Mucosa of stomach (tissue), 1 donor: ENCODE results near the gene PNPLA8.

Source experiments
- H3K27me3 ChIP-seq: one replicate; pipeline ENCODE4 v1.7.0; 2013; ENCODE audit warnings: mild to moderate bottlenecking, low read length; ENCODE audit not compliant: control insufficient read depth, insufficient read depth
- H3K36me3 ChIP-seq: one replicate; pipeline ENCODE4 v1.7.0; 2013; ENCODE audit warnings: low read length; ENCODE audit not compliant: control insufficient read depth, insufficient read depth
- H3K4me1 ChIP-seq: one replicate; pipeline ENCODE4 v1.7.0; 2013; ENCODE audit warnings: mild to moderate bottlenecking, low read length; ENCODE audit not compliant: control insufficient read depth, insufficient read depth
- H3K4me3 ChIP-seq: one replicate; pipeline ENCODE4 v1.7.0; 2013; ENCODE audit warnings: low read length
- H3K9ac ChIP-seq: one replicate; pipeline ENCODE4 v1.7.0; 2013; ENCODE audit warnings: mild to moderate bottlenecking, low read length, moderate library complexity
- H3K9me3 ChIP-seq: one replicate; pipeline ENCODE4 v1.7.0; 2013; ENCODE audit warnings: mild to moderate bottlenecking, low read length, moderate library complexity; ENCODE audit not compliant: control insufficient read depth
- donor health status: Pancreatic carcinoma.

The PNPLA8 gene

DNA sequence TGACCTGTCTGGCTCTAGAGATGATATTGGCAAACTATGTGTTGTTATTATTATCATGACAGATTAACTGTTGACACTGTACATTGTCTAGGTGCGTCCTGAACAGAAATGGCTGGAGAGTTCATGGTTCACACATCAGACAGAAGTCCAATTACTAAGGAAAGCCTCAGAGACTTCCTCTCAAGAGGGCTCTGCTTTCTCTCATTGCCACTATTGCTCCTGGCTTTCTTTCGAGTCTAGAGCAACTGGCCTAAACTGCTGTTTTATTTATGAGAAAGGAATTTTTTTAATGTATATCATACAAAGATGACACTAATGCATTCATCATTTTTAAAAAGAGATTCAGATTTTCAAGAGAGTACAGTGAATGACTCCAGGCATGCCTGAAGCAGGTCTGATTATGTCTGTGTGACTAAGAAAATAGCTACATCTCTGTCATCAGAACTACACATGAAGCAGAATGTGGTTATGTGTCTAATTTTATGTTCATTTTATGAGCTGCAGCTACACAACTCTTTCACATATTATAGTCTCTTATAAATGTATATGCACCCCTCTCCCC is 100.1 kb downstream of the PNPLA8 start:
- no peaks in the 10 kb centered on the region for H3K4me1 ChIP-seq
- H3K4me3 ChIP-seq, result no peak overlapping the region
- no peaks in the 10 kb centered on the region for H3K9me3 ChIP-seq
- H3K36me3 ChIP-seq, result no peaks in the 10 kb centered on the region
- no peak overlapping the region for H3K9ac ChIP-seq
- H3K27me3 ChIP-seq, result no peaks in the 10 kb centered on the region

GRCh38 chr7:108424013-108424412 is 101.9 kb downstream of the PNPLA8 start:
- no peak overlapping the region for H3K9ac ChIP-seq
- no peaks in the 10 kb centered on the region for H3K27me3 ChIP-seq
- H3K4me3 ChIP-seq, result no peak overlapping the region
- no peaks in the 10 kb centered on the region for H3K36me3 ChIP-seq
- H3K9me3 ChIP-seq, result no peaks in the 10 kb centered on the region
- no peaks in the 10 kb centered on the region for H3K4me1 ChIP-seq

DNA sequence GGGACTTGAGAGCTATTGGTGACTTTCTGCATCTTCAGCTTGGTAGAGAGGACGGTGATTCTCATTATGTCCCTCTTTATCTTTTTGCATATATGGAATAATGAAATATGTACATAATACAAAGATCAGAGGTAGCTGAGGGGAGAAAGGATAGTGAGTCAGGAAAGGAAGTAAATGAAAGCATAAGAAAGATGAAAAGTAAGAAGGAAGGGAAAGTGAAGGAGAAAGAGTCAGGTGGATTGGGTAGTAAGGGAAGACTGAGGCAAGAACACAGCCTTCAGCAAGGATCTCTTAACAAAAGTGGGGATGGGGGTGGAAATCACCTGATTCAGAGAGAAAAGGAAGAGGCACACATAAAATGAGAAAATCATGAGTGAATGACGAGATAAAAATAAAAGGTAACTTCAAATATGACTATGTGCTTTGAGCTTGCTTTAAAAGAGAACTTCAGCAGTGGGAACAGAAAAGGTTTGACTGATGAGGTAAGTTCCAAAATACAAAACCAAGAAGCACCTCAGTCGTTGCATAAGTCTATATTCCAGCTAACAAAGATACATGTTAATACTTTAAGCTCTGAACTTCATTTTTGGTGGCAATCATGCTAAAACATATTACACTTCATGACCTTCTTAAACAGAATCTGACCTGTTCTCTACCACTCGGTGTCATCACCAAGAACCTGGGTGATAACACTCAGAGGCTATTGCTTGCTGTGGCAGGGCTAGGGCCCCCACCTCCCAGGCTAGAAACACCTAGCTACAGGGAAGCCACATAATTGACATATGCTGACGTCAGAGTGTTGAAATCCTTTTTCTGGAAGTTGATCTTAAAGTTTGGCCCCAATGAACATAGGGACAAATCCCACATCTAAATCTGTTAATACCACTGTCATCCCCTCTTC is 102.6 kb downstream of the PNPLA8 start:
- no peak overlapping the region for H3K4me3 ChIP-seq
- H3K36me3 ChIP-seq, result no peaks in the 10 kb centered on the region
- no peaks in the 10 kb centered on the region for H3K4me1 ChIP-seq
- no peaks in the 10 kb centered on the region for H3K9me3 ChIP-seq
- no peak overlapping the region for H3K9ac ChIP-seq
- no peaks in the 10 kb centered on the region for H3K27me3 ChIP-seq

DNA sequence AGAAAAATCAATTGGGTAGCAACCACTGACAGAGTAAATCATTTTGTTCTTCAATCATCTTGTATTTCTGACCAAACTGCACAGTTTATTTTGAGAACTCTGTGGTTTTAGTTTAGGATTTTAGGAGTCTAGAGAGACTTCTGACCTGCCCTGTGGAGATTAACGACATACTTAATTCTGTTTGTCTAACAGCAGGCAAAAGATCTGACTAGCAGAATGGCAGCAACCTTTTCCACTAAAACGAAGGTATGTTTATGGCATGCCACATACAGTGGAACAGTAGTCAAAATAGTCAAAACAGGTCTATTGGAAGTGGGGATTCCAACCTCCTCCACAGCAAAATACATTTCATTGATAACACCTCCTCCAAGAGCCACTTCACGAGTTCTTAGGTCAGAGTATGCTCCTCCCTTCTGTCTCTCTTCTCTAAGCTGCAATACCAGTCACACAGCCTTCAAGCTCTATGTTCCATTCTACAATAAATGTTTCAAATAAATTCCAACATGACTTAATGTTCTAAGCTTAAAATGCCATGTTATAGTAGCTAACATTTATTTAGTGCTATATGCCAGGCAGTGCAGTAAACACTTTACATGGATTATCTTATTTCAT is 104.1 kb downstream of the PNPLA8 start:
- Histone ChIP-seq H3K4me1 (no peaks in the 10 kb centered on the region), H3K27me3 (no peaks in the 10 kb centered on the region), H3K4me3 (no peak overlapping the region), H3K9me3 (no peaks in the 10 kb centered on the region), H3K9ac (no peak overlapping the region), H3K36me3 (no peaks in the 10 kb centered on the region)
